Measurements from ENCODE around the gene NR2F6. TPM values are rescaled to one million over a fixed set of nuclear protein-coding genes. Genes with fewer than 3 reads are reported as not detected.

NR2F6 gene
- total RNA-seq, 1 donor from 2014 or later, result 41.3 TPM

- H3K4me3 ChIP-seq, result no peak overlapping the region
- H3K9me3 ChIP-seq, result no peaks in the 10 kb centered on the region
- DNase-seq (ENCODE audit: extremely low spot score in 2 of 2), result no peak
- no peak for TF ChIP-seq POLR2AphosphoS5 (IDR thresholded peaks at IDR 0.05; ENCODE audit: insufficient read depth in 1 of 2, low read depth in 1 of 2)
- no peak for TF ChIP-seq CTCF (IDR thresholded peaks at IDR 0.05)
- TF ChIP-seq POLR2A (IDR thresholded peaks at IDR 0.05), result no peak
- intact Hi-C loops (cut with DNase I), result no loop called here
- H3K27ac ChIP-seq, result no peak overlapping the region
- peaks cover 0 to 71% of the 10 kb centered on the region in 2 donors for H3K36me3 ChIP-seq
- H3K4me1 ChIP-seq, result no peaks in the 10 kb centered on the region
- no peaks in the 10 kb centered on the region for H3K27me3 ChIP-seq
These were observed 61.8 kb downstream of the NR2F6 start for GRCh38 chr19:17183858-17184321.

- Histone ChIP-seq H3K4me3 (no peak overlapping the region), H3K9me3 (no peaks in the 10 kb centered on the region), H3K27ac (no peak overlapping the region), H3K36me3 (peaks cover 0 to 65% of the 10 kb centered on the region in 2 donors), H3K4me1 (no peaks in the 10 kb centered on the region), H3K27me3 (no peaks in the 10 kb centered on the region)
- DNase-seq (ENCODE audit: extremely low spot score in 2 of 2), result no peak
- TF ChIP-seq CTCF (IDR thresholded peaks at IDR 0.05) (no peak), POLR2AphosphoS5 (IDR thresholded peaks at IDR 0.05; ENCODE audit: insufficient read depth in 1 of 2, low read depth in 1 of 2) (no peak), POLR2A (IDR thresholded peaks at IDR 0.05) (no peak)
- intact Hi-C loops (cut with DNase I), result no loop called here
These were observed 62.4 kb downstream of the NR2F6 start for GRCh38 chr19:17183271-17183761.

Other genes with a start within 250 kb of the NR2F6 start
- gene CPAMD8, start 219.1 kb downstream of the NR2F6 start, total RNA-seq, result 16.0 TPM
- gene HAUS8, start 170.5 kb downstream of the NR2F6 start, total RNA-seq, result 4.7 TPM
- gene MYO9B, start 170.1 kb downstream of the NR2F6 start, total RNA-seq, result 100 TPM
- gene USE1, start 30.6 kb downstream of the NR2F6 start, total RNA-seq, result 30.9 TPM
- gene OCEL1, start 19.7 kb downstream of the NR2F6 start, total RNA-seq, result 24.1 TPM
- gene USHBP1, start 18.8 kb upstream of the NR2F6 start, total RNA-seq, result 20.4 TPM
- 59.7 TPM for gene BABAM1, start 21.5 kb upstream of the NR2F6 start, total RNA-seq
- gene ANKLE1, start 36.0 kb upstream of the NR2F6 start, total RNA-seq, result 2.9 TPM
- gene ABHD8, start 57.5 kb upstream of the NR2F6 start, total RNA-seq, result 10.8 TPM
- gene MRPL34, start 60.0 kb upstream of the NR2F6 start, total RNA-seq, result 176 TPM
- 12.0 TPM for gene DDA1, start 63.6 kb upstream of the NR2F6 start, total RNA-seq
- 10.3 TPM for gene ANO8, start 88.9 kb upstream of the NR2F6 start, total RNA-seq
- gene GTPBP3, start 91.6 kb upstream of the NR2F6 start, total RNA-seq, result 25.5 TPM
- 74.9 TPM for gene PLVAP, start 131.4 kb upstream of the NR2F6 start, total RNA-seq
- gene CCDC194, start 148.3 kb upstream of the NR2F6 start, total RNA-seq, result not detected
- gene BST2, start 159.7 kb upstream of the NR2F6 start, total RNA-seq, result 88.4 TPM
- 53.3 TPM for gene MVB12A, start 174.1 kb upstream of the NR2F6 start, total RNA-seq
- gene TMEM221, start 202.7 kb upstream of the NR2F6 start, total RNA-seq, result 0.49 TPM
- gene NXNL1, start 215.0 kb upstream of the NR2F6 start, total RNA-seq, result not detected
- gene SLC27A1, start 224.6 kb upstream of the NR2F6 start, total RNA-seq, result 22.1 TPM